ENCODE measurements around the gene RPS6KB2.
"Not testable (repeated sequence)": the region's sequence is repeated elsewhere in the genome, so short reads cannot be mapped to it uniquely, and the experiment has no call there.

RPS6KB2 gene

DNA sequence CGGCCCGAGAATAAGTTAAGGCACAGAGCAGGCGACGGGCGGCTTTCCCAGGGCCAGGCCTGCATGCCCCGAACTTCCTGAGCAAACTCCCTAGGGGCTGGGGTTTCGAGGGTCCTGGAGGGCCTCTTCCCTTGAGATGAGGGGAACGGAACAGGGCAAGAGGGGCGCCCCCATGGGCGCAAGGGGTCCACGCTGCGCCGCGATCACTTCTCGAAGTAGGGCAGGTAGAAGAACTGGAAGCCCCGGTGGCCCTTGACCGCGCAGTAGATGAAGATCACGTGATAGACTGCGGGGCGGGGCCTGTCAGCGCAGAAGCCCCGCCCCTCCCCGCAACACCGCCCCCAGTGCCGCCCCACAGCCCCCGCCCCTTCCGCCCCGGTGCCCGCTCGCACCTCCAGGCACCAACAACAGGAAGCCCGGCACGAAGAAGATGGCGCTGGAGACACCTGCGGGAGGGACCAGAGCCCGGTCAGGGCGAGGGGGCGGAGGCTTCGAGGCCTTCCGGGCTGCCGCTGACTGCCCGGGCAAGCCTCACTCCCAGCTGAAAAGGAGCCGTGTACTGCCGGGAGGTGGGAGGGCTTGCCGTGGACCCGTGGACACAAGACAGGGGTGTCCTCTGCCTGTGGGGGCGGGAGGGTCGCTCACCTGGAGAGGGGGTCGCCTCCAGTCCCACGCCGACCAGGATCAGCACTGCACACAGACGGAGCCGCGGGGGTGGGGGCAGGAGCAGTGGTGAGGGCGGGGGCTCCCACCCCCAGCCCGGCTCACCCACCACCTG is 36.3 kb downstream of the RPS6KB2 start:
- DNase-seq (ENCODE audit: insufficient read length, low spot score), result peak; percentile 85
- no peak for FAIRE-seq

DNA sequence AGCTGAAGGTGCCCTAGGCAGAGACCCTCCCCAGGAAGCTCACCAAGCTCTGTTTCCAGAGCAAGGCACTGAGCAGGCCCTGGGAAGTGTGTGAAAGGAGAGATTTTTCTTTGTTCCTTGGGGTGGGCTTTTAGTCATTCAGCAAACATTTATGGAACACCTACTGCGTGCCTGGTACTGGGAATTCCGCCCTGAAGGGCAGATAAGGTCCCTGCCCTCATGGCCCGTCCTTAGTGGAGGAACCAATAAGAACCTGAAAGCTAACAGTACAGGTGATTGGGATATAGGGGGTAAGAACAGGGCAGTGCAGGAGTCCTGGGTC is 36.9 kb downstream of the RPS6KB2 start:
- TF ChIP-seq POLR2A (IDR thresholded peaks at IDR 0.05; ENCODE audit: low read depth, low read length), result no peak
- DNase-seq (ENCODE audit: insufficient read length, low spot score), result no peak
- no peak for FAIRE-seq

More for the DNA sequence above, 36.3 kb downstream of the RPS6KB2 start:
- TF ChIP-seq POLR2A (IDR thresholded peaks at IDR 0.05; ENCODE audit: low read depth, low read length), result peak; percentile 44

DNA sequence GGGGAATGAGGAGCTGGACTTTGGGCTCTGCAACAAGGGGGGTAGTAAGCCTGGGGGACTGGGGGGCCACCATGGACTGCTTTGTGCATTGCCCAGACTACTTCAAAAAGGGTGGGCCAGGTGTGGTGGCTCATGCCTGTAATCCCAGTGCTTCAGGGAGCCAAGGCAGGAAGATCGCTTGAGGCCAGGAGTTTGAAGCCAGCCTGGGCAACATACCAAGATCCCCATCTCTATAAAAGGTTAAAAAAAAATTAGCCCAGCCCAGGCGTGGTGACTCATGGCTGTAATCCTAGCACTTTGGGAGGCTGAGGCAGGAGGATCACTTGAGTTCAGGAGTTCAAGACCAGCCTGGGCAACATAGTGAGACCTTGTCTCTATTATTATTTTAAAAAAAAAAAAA is 37.2 kb downstream of the RPS6KB2 start:
- not testable (repeated sequence) for FAIRE-seq; DNase-seq (ENCODE audit: insufficient read length, low spot score)

DNA sequence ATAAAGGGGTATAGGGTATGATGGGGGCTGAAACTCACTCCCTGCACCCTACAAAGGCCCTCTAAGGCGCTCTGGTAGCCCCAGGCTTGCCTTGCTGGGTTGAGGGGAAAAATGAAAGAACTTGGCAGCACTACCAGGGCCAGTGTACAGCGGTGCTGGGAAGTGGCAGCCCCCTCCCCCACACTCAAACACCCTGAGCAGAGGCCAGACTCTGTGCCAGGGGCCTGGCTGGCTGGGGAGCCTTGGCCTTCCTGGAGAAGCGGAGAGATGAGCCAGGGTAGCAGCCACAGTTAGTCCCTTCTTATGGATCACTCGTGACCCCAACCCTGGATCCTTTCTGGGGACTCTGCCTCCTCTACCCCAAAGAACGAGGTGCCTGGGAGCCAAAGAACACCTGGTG is 38.1 kb downstream of the RPS6KB2 start:
- TF ChIP-seq POLR2A (IDR thresholded peaks at IDR 0.05; ENCODE audit: low read depth, low read length), result no peak
- FAIRE-seq, result no peak
- no peak for DNase-seq (ENCODE audit: insufficient read length, low spot score)

DNA sequence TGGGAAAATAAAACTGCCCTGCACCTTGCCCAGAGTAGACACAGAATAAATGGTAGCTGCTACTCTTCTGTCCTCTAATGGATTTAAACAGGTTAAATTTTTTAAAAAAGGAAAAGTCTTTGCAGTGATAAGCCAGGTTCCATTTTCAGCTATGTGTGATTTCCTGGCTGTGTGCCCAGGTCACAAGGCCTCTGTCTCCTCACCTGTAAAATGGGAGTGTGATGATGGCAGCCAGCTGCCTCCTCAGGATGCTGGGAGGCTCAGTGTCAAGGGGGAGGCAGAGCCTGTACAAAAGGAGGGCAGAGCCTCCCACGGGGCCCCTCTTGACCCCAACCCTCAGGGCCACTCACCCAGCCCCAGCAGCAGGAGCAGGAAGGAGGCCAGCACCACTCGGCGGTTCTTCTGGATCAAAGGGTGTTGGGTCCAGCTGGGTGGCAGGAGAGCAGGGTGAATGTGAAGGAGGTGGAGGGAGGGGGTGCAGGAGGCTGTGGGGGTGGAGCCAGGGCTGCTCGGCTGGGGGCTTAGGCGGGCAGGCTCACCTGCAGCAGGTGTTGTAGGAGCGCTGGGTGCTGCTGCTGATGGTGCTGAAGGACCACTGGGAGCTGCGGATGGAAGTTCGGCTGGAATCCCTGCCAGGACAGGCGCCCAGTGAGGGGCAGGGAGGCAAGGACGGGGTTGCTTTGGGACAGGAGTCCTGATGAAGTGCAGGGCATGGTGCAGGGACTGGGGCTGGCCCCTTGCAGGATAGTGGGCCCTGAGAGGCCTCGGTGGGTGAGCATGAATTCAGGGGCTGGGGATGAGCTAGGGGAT is 38.9 kb downstream of the RPS6KB2 start:
- TF ChIP-seq POLR2A (IDR thresholded peaks at IDR 0.05; ENCODE audit: low read depth, low read length), result no peak
- no peak for FAIRE-seq
- no peak for DNase-seq (ENCODE audit: insufficient read length, low spot score)

DNA sequence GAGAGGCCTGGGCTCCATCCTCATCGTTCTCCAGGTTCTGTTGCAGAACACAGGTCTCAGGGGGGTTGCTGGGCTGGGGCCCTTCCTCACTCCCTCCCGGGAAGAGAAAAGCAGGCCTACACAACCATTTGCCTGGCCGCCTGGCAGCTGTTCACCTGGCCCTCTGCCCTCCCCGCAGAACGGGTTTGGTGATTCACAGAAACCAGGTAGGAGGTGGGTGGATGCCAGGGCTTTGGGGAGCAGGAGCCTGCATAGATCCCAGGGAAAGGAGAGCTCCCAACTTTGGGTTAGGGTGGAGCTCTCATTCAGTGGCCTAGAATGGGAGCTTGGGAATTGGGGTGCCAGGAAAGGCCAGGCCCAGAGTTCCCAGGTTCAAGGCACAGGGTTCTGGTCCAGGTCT is 39.8 kb downstream of the RPS6KB2 start:
- no peak for DNase-seq (ENCODE audit: insufficient read length, low spot score)
- FAIRE-seq, result no peak
- TF ChIP-seq POLR2A (IDR thresholded peaks at IDR 0.05; ENCODE audit: low read depth, low read length), result no peak

DNA sequence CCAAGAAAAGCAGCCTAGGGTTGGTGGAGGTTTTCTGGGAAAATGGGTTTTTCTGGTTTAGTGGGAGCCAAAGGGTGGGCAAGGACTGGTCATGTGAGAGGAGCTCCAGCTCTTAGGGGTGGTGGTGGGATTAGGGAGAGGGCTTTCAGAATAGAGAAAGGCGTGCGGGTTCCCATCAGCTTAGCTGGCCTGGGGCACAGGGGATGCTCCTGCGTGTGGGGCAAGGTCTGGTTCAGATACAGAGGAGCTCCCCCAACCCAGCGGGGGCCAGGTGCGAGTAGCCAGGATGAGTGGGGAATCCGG is 40.1 kb downstream of the RPS6KB2 start:
- no peak for TF ChIP-seq POLR2A (IDR thresholded peaks at IDR 0.05; ENCODE audit: low read depth, low read length)
- FAIRE-seq, result no peak
- DNase-seq (ENCODE audit: insufficient read length, low spot score), result no peak

DNA sequence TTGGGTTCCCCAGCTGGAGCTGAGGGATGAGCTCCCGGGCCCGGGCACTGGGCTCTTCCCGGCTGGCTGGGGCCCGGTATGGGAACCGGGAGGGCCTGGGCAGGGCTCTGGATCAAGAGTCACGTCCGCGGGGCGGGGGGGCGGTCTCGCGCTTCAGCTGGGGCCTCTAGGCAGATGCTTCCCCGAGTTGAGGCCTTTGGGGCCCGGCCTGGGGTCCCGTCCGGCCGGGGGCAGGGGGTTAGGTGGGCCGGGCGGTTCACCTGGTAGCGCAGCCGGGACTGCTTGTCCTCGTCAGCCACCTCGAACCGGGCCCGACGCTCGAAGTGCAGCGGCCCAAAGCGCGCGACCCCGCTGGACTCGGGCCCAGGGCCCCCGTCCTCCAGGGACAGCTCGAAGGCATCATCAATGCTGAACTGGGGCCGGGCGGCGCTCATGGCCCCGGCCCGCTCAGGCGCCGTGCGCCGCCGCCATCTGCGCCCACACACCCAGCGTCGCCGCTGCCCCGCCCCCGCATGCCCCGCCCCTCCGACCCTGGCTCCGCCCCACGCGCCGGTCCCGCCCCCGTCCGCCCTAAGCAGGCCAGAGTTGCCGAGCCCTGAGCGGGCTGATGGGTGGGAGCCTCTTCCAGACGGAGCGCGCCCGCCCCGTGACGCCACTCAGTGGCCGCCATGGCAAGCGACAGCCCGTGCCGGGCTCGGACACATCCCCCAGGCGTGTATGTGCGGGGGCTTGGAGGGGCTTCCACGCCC is 40.6 kb downstream of the RPS6KB2 start, which contains the start of gene TMEM134:
TSS of gene TMEM134 (minus strand) at position 493 of the 749 bp plus-strand sequence. CDS start at position 434, 59 bp downstream.
- DNase-seq (ENCODE audit: insufficient read length, low spot score) (peak; percentile 93), FAIRE-seq (no peak)
- TF ChIP-seq POLR2A (IDR thresholded peaks at IDR 0.05; ENCODE audit: low read depth, low read length), result peak; percentile 73; the same call in 1 of the 2 replicates

DNA sequence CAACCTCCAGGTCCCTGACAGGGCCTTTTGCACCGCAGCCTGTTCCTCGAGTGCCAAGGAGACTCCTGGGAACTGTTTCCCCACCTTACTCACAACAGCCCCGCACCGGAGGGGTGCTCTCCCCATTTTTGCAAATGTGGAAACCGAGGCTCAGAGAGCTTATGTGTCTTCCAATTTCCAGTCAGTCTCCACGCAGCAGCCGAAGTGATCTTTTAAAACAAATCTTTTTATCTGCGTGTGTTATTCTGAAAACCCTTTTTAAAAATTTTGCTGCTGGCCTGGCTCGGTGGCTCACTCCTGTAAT is 41.2 kb downstream of the RPS6KB2 start:
- TF ChIP-seq POLR2A (IDR thresholded peaks at IDR 0.05; ENCODE audit: low read depth, low read length), result no peak
- FAIRE-seq (no peak), DNase-seq (ENCODE audit: insufficient read length, low spot score) (no peak)

DNA sequence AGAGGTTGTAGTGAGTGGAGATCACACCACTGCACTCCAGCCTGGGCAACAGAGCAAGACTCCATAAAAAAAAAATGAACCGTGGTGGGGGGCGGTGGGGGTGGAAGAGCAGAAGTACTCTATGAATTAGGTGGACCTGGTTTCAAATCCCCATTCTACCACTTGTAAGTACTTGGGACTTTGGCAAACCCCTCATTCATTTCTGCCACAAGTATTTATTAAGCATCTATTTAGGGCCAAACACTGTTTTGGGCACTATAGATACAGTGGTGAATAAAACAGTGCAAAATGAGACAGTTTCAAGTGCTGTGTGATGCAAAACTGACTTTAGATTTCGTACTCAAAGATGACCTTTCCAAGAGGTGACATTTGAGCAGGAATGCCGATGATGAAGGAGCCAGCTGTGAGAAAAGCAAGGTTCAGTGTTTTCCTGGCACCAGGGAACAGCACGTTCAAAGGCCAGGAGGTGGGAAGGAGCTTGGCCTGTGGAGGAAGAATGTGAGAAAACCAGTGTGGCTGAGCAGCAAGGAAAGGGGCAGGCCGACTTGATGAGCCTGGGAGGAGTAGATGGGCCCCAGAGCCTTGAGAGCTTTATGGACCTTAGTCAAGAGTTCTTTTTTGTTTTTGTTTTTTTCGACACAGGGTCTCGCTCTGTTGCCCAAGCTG is 42.2 kb downstream of the RPS6KB2 start:
- DNase-seq (ENCODE audit: insufficient read length, low spot score) (no peak), FAIRE-seq (no peak)
- TF ChIP-seq POLR2A (IDR thresholded peaks at IDR 0.05; ENCODE audit: low read depth, low read length), result no peak

DNA sequence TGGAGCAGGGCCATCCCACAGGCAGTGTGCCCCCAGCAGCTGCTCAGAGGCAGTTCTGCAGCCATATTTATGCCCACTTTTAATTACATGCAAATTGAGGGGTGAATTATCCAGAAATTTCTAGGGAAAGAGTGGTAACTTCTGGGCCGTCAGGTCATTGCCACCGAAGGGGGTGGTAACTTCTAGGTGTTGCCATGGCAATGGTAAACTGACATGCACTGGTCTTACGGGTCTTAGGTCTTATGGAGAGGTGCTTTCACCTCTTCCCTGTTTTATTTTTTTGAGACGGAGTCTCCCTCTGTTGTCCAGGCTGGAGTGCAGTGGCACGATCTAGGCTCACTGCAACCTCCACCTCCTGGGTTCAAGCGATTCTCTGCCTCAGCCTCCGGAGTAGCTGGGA is 44.6 kb downstream of the RPS6KB2 start:
- DNase-seq (ENCODE audit: insufficient read length, low spot score), result no peak
- FAIRE-seq, result no peak
- no peak for TF ChIP-seq POLR2A (IDR thresholded peaks at IDR 0.05; ENCODE audit: low read depth, low read length)

DNA sequence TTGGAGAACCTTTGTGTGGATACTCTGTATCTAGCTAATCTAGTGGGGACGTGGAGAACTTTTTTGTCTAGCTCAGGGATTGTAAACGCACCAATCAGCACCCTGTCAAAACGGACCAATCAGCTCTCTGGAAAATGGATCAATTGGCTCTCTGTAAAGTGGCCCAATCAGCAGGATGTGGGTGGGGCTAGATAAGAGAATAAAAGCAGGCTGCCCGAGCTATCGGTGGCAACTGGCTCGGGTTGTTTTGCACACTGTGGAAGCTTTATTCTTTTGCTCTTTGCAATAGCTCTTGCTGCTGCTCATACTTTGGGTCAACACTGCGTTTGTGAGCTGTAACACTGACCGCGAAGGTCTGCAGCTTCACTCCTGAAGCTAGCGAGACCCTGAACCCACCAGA is 48.4 kb downstream of the RPS6KB2 start:
- FAIRE-seq, result not testable (repeated sequence)

DNA sequence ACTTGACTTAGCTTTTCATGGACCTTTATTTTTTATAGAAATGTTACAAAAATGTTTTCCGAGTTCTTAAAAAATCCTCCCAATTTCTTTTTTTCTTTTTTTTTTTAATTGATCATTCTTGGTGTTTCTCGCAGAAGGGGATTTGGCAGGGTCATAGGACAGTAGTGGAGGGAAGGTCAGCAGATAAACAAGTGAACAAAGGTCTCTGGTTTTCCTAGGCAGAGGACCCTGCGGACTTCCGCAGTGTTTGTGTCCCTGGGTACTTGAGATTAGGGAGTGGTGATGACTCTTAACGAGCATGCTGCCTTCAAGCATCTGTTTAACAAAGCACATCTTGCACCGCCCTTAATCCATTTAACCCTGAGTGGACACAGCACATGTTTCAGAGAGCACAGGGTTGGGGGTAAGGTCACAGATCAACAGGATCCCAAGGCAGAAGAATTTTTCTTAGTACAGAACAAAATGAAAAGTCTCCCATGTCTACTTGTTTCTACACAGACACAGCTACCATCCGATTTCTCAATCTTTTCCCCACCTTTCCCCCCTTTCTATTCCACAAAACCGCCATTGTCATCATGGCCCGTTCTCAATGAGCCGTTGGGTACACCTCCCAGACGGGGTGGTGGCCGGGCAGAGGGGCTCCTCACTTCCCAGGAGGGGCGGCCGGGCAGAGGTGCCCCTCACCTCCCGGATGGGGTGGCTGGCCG is 49.2 kb downstream of the RPS6KB2 start:
- DNase-seq (ENCODE audit: insufficient read length, low spot score); FAIRE-seq: not testable (repeated sequence)

More for the DNA sequence above, 48.4 kb downstream of the RPS6KB2 start:
- not testable (repeated sequence) for DNase-seq (ENCODE audit: insufficient read length, low spot score)
